HG03108 (cell line): ENCODE measurements around the gene SOX30.

ENCODE experiments used
- ATAC-seq: cut with Tn5 transposase; IDR thresholded peaks from one replicate; pipeline ENCODE4 v1.9.1; 2021; ENCODE audit warnings: moderate library complexity; ENCODE audit not compliant: unreplicated experiment

Gene SOX30

GRCh38 chr5:157665467-157666070 lies 13.3 kb upstream of the SOX30 start:
- no peak for ATAC-seq

- no peak for ATAC-seq
These were observed 7.8 kb upstream of the SOX30 start for GRCh38 chr5:157659868-157660660.

GRCh38 chr5:157658893-157659292 lies 6.7 kb upstream of the SOX30 start:
- no peak for ATAC-seq

GRCh38 chr5:157657516-157657915 lies 5.3 kb upstream of the SOX30 start:
- ATAC-seq: no peak

GRCh38 chr5:157651623-157652376 lies 438 bp downstream of the SOX30 start:
- peak; percentile 43 for ATAC-seq

GRCh38 chr5:157650991-157651611 lies 1.1 kb downstream of the SOX30 start:
- ATAC-seq: no peak

- no peak for ATAC-seq
These were observed 3.1 kb downstream of the SOX30 start for GRCh38 chr5:157649101-157649500.

GRCh38 chr5:157648275-157648990 lies 3.8 kb downstream of the SOX30 start:
- no peak for ATAC-seq

GRCh38 chr5:157640406-157641066 lies 11.7 kb downstream of the SOX30 start:
- ATAC-seq: no peak

GRCh38 chr5:157630341-157630740 lies 21.9 kb downstream of the SOX30 start:
- ATAC-seq: no peak

GRCh38 chr5:157626831-157627230 lies 25.4 kb downstream of the SOX30 start:
- no peak for ATAC-seq

- ATAC-seq: no peak
These were observed 28.1 kb downstream of the SOX30 start for GRCh38 chr5:157624144-157624543.

GRCh38 chr5:157620776-157621175 lies 31.5 kb downstream of the SOX30 start:
- no peak for ATAC-seq

- no peak for ATAC-seq
These were observed 34.0 kb downstream of the SOX30 start for GRCh38 chr5:157618191-157618765.

GRCh38 chr5:157616785-157617184 lies 35.5 kb downstream of the SOX30 start:
- ATAC-seq: no peak

GRCh38 chr5:157613385-157614245 lies 38.6 kb downstream of the SOX30 start:
- no peak for ATAC-seq

- ATAC-seq: no peak
These were observed 39.7 kb downstream of the SOX30 start for GRCh38 chr5:157612581-157612980.

- no peak for ATAC-seq
These were observed 40.4 kb downstream of the SOX30 start for GRCh38 chr5:157611571-157612476.
